Esophagus muscularis mucosa (tissue), 4 donors: ENCODE results near the gene ANXA9. TPM values are rescaled to one million over a fixed set of nuclear protein-coding genes. Genes with fewer than 3 reads are reported as not detected.

Experiments used
- DNase-seq: peaks from one replicate; pipeline ENCODE4 v3.0.0-alpha.2; 2017; ENCODE audit errors: extremely low spot score
- H3K27ac ChIP-seq, 4 donors: fragments of 200-600 bp; sonication (generic); replicated peaks in 1 of 4; 1 replicate in 3 of 4; 2 replicates in 1 of 4; pipeline ENCODE4 v1.5.1; 2016 to 2019; ENCODE audit warnings: mild to moderate bottlenecking in 1 of 4
- H3K27me3 ChIP-seq, 4 donors: fragments of 200-600 bp; sonication (generic); one replicate each; pipeline versions ENCODE4 v1.5.1 to v1.6.0; 2016 to 2019
- H3K36me3 ChIP-seq, 4 donors: fragments of 200-600 bp; sonication (generic); one replicate each; pipeline ENCODE4 v1.5.1; 2016 to 2019
- H3K4me1 ChIP-seq, 4 donors: fragments of 200-600 bp; sonication (generic); one replicate each; pipeline ENCODE4 v1.5.1; 2016 to 2019
- H3K4me3 ChIP-seq, 4 donors: fragments of 200-600 bp; sonication (generic); 1 replicate in 2 of 4; 2 replicates in 2 of 4; pipeline ENCODE4 v1.5.1; 2016 to 2019; ENCODE audit warnings: mild to moderate bottlenecking in 4 of 4, moderate library complexity in 1 of 4
- H3K9me3 ChIP-seq, 4 donors: fragments of 200-600 bp; sonication (generic); 1 replicate in 3 of 4; 2 replicates in 1 of 4; pipeline ENCODE4 v1.5.1; 2016 to 2019
- EP300 ChIP-seq: sonication (generic); formaldehyde crosslinking; IDR thresholded peaks from one replicate; pipeline ENCODE4 v1.6.1; 2017; ENCODE audit warnings: antibody characterized with exemption
- POLR2A ChIP-seq: fragments of 450-650 bp; IDR thresholded peaks from one replicate; pipeline ENCODE4 v1.6.1; 2017; ENCODE audit warnings: antibody characterized with exemption, moderate library complexity, mild to moderate bottlenecking, low read depth
- POLR2AphosphoS5 ChIP-seq, 2 donors: sonication (generic); formaldehyde crosslinking; IDR thresholded peaks; one replicate each; pipeline ENCODE4 v1.6.1; 2017; ENCODE audit warnings: antibody characterized with exemption in 2 of 2
- WGBS: methylation state at CpG from one replicate; pipeline ENCODE4 v1.1.5; 2018; 5-methylcytosine and 5-hydroxymethylcytosine counted together
- intact Hi-C: fragments of 100-400 bp; cut with DNase I; formaldehyde crosslinking; loops from one replicate; pipeline ENCODE4 v1.15.1; 2023
- total RNA-seq, 4 donors: library from RNA; depleted of rRNA; stranded (reverse); fragments of >200 nt; gene quantifications; one replicate each; pipeline versions ENCODE4 v1.1.0 to v1.2.1, GENCODE V29; 2016
- TF ChIP-seq, protein P1 (sequence below), 3 experiments: fragments of 200-600 bp in 2 of 3; fragments of 450-650 bp in 1 of 3; sonication (generic) in 2 of 3; IDR thresholded peaks; one replicate each; pipeline ENCODE4 v1.5.1; 2017 to 2019; ENCODE audit warnings: antibody characterized with exemption in 3 of 3, mild to moderate bottlenecking in 2 of 3, moderate library complexity in 1 of 3

Gene ANXA9
- total RNA-seq, 4 donors from 2014 or later = 0.13 to 0.42 (median 0.34) TPM

DNA sequence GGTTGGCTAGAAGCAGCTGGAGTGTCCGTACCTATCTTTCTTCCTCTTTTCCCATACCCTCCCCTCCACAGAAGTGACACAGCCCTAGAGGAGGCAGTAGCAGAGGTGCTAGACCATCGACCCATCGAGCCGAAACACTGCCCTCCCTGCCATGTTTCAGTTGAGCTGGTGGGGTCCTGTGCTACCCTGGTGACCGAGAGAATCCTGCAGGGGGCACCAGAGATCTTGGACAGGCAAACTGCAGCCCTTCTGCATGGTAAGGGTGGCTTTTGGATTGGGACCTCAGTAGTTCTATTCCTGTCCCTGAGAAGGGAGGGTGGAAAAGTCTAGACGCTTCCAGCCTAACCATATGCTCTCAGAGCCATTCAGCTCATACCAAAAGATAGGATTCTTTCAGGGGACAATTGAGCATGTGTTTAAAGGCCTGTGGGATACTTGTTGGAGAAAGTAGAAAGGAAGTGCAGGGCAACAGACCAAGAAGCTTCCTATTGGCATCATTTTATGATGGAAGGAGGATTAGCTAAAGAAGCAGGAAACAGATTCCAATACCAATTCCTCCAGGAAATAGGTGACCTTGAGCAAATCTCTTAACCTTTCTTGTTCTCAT is 42.6 kb downstream of the ANXA9 start:
- Histone ChIP-seq H3K36me3 (peaks cover 24 to 74% (median 53%) of the 10 kb centered on the region in 4 donors), H3K4me3 (no peak overlapping the region), H3K4me1 (peaks cover 10 to 11% (median 10%) of the 10 kb centered on the region in 4 donors), H3K9me3 (no peaks in the 10 kb centered on the region), H3K27me3 (no peaks in the 10 kb centered on the region), H3K27ac (peak overlapping the region in 3 of 4 donors; percentile 3 to 35 (median 7))
- intact Hi-C loops = loop anchor here (5.0 kb wide), 2 partner anchors 33 to 133 kb away; partner anchors contain the start of genes CDC42SE1 and TNFAIP8L2
- WGBS = 22% methylated on average over 6 of the region's 6 CpGs
- DNase-seq = peak; percentile 93
- TF ChIP-seq POLR2A = no peak
- TF ChIP-seq, protein P1, sequence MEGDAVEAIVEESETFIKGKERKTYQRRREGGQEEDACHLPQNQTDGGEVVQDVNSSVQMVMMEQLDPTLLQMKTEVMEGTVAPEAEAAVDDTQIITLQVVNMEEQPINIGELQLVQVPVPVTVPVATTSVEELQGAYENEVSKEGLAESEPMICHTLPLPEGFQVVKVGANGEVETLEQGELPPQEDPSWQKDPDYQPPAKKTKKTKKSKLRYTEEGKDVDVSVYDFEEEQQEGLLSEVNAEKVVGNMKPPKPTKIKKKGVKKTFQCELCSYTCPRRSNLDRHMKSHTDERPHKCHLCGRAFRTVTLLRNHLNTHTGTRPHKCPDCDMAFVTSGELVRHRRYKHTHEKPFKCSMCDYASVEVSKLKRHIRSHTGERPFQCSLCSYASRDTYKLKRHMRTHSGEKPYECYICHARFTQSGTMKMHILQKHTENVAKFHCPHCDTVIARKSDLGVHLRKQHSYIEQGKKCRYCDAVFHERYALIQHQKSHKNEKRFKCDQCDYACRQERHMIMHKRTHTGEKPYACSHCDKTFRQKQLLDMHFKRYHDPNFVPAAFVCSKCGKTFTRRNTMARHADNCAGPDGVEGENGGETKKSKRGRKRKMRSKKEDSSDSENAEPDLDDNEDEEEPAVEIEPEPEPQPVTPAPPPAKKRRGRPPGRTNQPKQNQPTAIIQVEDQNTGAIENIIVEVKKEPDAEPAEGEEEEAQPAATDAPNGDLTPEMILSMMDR (IDR thresholded peaks at IDR 0.05) = peak; percentile 73 to 79 (median 79)
- TF ChIP-seq POLR2AphosphoS5 (IDR thresholded peaks at IDR 0.05) = peak; percentile 27 to 70
- no peak for TF ChIP-seq EP300

DNA sequence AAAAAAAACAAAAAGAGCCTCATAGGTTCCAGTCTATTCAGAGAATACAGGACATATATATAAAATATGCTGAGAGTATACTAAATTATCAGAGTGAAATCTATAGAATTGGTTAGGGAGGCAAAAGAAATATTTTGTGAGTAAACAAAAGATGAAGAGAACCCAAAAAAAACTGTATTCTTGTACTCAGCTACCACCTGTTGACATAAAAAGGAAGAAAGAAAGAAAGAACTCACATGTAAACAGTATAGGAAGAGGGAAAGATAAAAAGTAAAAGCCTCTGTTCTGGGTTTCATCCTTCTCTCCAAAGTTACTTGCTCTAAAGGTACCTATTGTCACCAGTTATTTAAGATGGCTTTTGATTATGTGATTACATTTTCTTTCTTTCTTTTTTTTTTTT is 44.4 kb downstream of the ANXA9 start:
- H3K27ac ChIP-seq = no peak overlapping the region
- no peak overlapping the region for H3K4me3 ChIP-seq
- H3K27me3 ChIP-seq = no peaks in the 10 kb centered on the region
- peaks cover 24 to 74% (median 60%) of the 10 kb centered on the region in 4 donors for H3K36me3 ChIP-seq
- DNase-seq = no peak
- intact Hi-C loops = loop anchor here (5.0 kb wide), 1 partner anchor 131 kb away; the partner anchor contains the start of gene TNFAIP8L2
- no peaks in the 10 kb centered on the region for H3K9me3 ChIP-seq
- peaks cover 10 to 11% (median 10%) of the 10 kb centered on the region in 4 donors for H3K4me1 ChIP-seq
- TF ChIP-seq POLR2A (no peak), POLR2AphosphoS5 (IDR thresholded peaks at IDR 0.05) (no peak), EP300 (no peak)
- TF ChIP-seq, protein P1 (IDR thresholded peaks at IDR 0.05) = no peak

DNA sequence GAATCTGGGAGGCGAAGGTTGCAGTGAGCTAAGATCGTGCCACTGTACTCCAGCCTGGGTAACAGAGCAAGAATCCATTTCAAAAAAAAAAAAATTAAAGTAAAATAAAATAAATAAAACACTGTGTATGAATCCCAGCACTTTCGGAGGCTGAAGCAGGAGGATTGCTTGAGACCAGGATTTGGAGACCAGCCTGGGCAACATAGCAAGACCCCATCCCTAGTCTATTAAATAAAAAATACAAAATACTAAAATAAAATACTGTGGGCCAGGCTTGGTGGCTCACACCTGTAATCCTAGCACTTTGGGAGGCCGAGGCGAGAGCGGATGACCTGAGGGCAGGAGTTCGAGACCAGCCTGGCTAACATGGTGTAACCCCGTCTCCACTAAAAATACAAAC is 50.1 kb downstream of the ANXA9 start:
- Histone ChIP-seq H3K4me3 (no peak overlapping the region), H3K36me3 (peaks cover 37 to 83% (median 79%) of the 10 kb centered on the region in 4 donors), H3K27me3 (no peaks in the 10 kb centered on the region), H3K4me1 (peaks cover 0 to 6% (median 0%) of the 10 kb centered on the region in 4 donors), H3K9me3 (no peaks in the 10 kb centered on the region), H3K27ac (no peak overlapping the region)
- 95% methylated on average over 8 of the region's 8 CpGs for WGBS
- intact Hi-C loops = no loop called here
- DNase-seq = no peak
- TF ChIP-seq, protein P1 (IDR thresholded peaks at IDR 0.05) = no peak
- TF ChIP-seq EP300 = no peak
- TF ChIP-seq POLR2A = no peak
- TF ChIP-seq POLR2AphosphoS5 (IDR thresholded peaks at IDR 0.05) = no peak

DNA sequence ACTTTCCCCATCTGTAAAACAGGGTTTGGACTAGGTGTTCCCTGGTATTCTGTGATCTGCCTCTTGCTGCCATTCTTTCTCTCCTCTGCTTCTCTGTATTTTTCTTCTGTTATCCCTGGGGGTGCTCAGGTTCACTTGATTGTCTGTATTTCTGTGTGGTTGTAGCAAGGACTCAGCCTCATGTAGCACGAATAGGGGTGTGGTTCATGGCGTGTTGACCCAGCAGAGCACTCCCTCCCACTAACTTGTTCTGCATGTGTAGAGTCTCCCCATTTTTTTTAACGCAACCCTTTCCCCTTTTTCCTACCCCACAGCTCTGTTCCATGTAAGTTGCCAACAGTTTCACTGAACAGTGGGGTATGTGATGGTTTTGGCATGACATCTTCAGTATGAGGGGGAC is 53.1 kb downstream of the ANXA9 start:
- H3K9me3 ChIP-seq = no peaks in the 10 kb centered on the region
- no peaks in the 10 kb centered on the region for H3K27me3 ChIP-seq
- no peak overlapping the region for H3K4me3 ChIP-seq
- no peak for DNase-seq
- no peak overlapping the region for H3K27ac ChIP-seq
- peaks cover 20 to 53% (median 50%) of the 10 kb centered on the region in 4 donors for H3K36me3 ChIP-seq
- H3K4me1 ChIP-seq = peaks cover 0 to 9% (median 0%) of the 10 kb centered on the region in 4 donors
- intact Hi-C loops = no loop called here
- TF ChIP-seq POLR2A (no peak), POLR2AphosphoS5 (IDR thresholded peaks at IDR 0.05) (no peak), EP300 (no peak)
- TF ChIP-seq, protein P1 (IDR thresholded peaks at IDR 0.05) = no peak
- WGBS = 88% methylated on average over 3 of the region's 3 CpGs

DNA sequence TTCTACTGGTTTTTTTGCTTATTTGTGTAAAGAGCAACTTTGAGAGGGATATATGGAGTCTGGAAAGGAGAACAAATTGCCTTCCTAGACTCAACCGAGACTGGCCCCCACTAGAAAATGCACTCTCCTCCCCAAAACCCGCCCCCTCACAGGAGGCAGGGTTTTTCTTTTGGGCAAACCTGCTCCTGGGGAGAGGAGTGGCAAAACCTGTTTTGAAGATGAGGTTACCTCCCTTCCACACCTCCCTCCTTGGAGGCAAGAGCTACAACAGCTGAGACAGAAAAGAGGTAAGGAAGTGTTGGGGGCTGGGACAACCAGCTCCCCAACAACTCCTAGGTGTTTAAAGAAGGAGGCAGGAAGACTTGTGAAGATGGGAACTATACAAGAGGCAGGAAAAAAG is 54.3 kb downstream of the ANXA9 start, which contains the start of gene BNIPL:
Gene BNIPL (plus strand): TSS at position 231 of the 400 bp plus-strand sequence. CDS start 140 bp downstream, at position 371.
- no peaks in the 10 kb centered on the region for H3K27me3 ChIP-seq
- TF ChIP-seq POLR2AphosphoS5 (IDR thresholded peaks at IDR 0.05) (no peak), EP300 (no peak), POLR2A (no peak)
- TF ChIP-seq, protein P1 (IDR thresholded peaks at IDR 0.05) = no peak
- no peaks in the 10 kb centered on the region for H3K9me3 ChIP-seq
- H3K36me3 ChIP-seq = peaks cover 20 to 41% (median 39%) of the 10 kb centered on the region in 4 donors
- 55% methylated on average over 2 of the region's 2 CpGs for WGBS
- H3K4me3 ChIP-seq = no peak within 1 kb of the TSS
- H3K4me1 ChIP-seq = peaks cover 0 to 9% (median 0%) of the 10 kb centered on the region in 4 donors
- intact Hi-C loops = no loop called here
- DNase-seq = no peak
- H3K27ac ChIP-seq = no peak within 1 kb of the TSS
